Small intestine (tissue), 7 donors: Measurements from ENCODE around the gene DHRS7. TPM values are rescaled to one million over a fixed set of nuclear protein-coding genes. Genes with fewer than 3 reads are reported as not detected.

Experiments used
- DNase-seq, 2 donors: peaks; one replicate each; pipeline versions ENCODE4 v3.0.0 to v3.0.0-alpha.2; 2013
- FAIRE-seq: peaks from 2 replicates; lab custom pipeline; 2012; peaks lifted over from hg19 to GRCh38; lab: Jason Lieb, UNC
- H3K27ac ChIP-seq, 3 donors: one replicate each; pipeline ENCODE4 v1.5.1; 2013; ENCODE audit warnings: low read length in 2 of 3, mild to moderate bottlenecking in 2 of 3, control low read depth in 1 of 3, inconsistent platforms in 1 of 3, low read depth in 1 of 3, moderate library complexity in 1 of 3
- H3K27me3 ChIP-seq, 3 donors: one replicate each; pipeline ENCODE4 v1.6.1; 2013; ENCODE audit warnings: low read length in 3 of 3, inconsistent platforms in 1 of 3; ENCODE audit not compliant: control insufficient read depth in 3 of 3, insufficient read depth in 3 of 3
- H3K36me3 ChIP-seq, 3 donors: one replicate each; pipeline ENCODE4 v1.6.1; 2013; ENCODE audit warnings: low read length in 3 of 3, inconsistent platforms in 1 of 3, low read depth in 1 of 3, mild to moderate bottlenecking in 1 of 3, moderate library complexity in 1 of 3; ENCODE audit not compliant: control insufficient read depth in 3 of 3, insufficient read depth in 2 of 3
- H3K4me1 ChIP-seq, 3 donors: one replicate each; pipeline ENCODE4 v1.6.1; 2013; ENCODE audit warnings: low read length in 2 of 3, inconsistent platforms in 1 of 3, low read depth in 1 of 3, mild to moderate bottlenecking in 1 of 3, moderate library complexity in 1 of 3; ENCODE audit not compliant: control insufficient read depth in 3 of 3, insufficient read depth in 2 of 3
- H3K4me3 ChIP-seq, 3 donors: one replicate each; pipeline ENCODE4 v1.5.1; 2013; ENCODE audit warnings: low read length in 3 of 3, control low read depth in 1 of 3, inconsistent platforms in 1 of 3, low read depth in 1 of 3, mild to moderate bottlenecking in 1 of 3, moderate library complexity in 1 of 3
- H3K9me3 ChIP-seq, 2 donors: one replicate each; pipeline ENCODE4 v1.6.1; 2013; ENCODE audit warnings: low read depth in 1 of 2, low read length in 1 of 2; ENCODE audit not compliant: control insufficient read depth in 2 of 2, insufficient read depth in 1 of 2
- WGBS, 3 donors: extraction: QIAGEN DNeasy Blood & Tissue Kit; methylation state at CpG; one replicate each; pipeline ENCODE4 v1.1.7; 2013; 5-methylcytosine and 5-hydroxymethylcytosine counted together
- polyA plus RNA-seq, 4 donors: library from polyadenylated mRNA; stranded (reverse) in 3 of 4; unstranded in 1 of 4; fragments of 200-250 nt in 3 of 4; fragments of 120-200 nt in 1 of 4; gene quantifications; one replicate each; pipeline versions ENCODE4 v1.2.1 to v1.2.3, GENCODE V29; 2013
- donor health status: healthy with polysubstance abuse.
- donor health status: control.
- donor health status: control.
- donor health status: Bipolar disorder and iron deficiency.
- donor health status: healthy.

DHRS7 gene
- polyA plus RNA-seq, 4 donors: 78.7 to 302 (median 132) TPM

DNA sequence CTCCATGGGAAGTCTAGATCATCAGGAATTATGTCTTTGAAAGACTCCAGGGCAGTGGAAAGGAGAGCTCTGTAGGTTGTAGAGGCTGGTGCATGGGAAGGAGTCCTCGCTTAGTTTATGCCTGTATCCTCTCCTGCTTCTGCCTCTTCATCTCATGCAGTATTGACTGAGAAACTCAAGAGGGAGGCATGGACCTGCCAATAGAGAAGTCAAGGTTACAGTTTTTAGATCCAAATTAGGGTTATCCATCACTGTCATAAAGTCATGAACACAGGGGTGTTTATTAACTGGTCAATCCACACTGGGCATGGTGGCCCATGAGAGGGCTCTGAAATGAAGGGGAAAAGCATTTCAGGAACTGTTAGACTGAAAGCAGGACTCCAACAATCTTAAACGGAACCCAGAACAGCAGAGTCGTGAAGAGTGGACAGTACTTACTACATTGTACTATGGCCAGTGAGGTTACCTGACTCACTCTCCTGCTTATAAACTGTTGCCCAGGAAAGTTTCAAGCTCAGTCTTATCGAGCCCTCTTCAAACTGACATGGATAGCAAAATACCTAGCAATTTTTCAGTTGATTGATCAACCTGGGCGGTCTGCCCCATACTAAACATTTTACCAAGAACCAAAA is 30.1 kb upstream of the DHRS7 start:
- no peak overlapping the region for H3K27ac ChIP-seq
- WGBS, 3 donors: 86 to 87% (median 86%) methylated on average over 5 of the region's 5 CpGs
- peaks cover 0 to 11% of the 10 kb centered on the region in 2 donors for H3K9me3 ChIP-seq
- no peak for FAIRE-seq
- DNase-seq: no peak
- no peaks in the 10 kb centered on the region for H3K36me3 ChIP-seq
- H3K4me1 ChIP-seq: no peaks in the 10 kb centered on the region
- no peak overlapping the region for H3K4me3 ChIP-seq
- peaks cover 0 to 4% (median 0%) of the 10 kb centered on the region in 3 donors for H3K27me3 ChIP-seq

DNA sequence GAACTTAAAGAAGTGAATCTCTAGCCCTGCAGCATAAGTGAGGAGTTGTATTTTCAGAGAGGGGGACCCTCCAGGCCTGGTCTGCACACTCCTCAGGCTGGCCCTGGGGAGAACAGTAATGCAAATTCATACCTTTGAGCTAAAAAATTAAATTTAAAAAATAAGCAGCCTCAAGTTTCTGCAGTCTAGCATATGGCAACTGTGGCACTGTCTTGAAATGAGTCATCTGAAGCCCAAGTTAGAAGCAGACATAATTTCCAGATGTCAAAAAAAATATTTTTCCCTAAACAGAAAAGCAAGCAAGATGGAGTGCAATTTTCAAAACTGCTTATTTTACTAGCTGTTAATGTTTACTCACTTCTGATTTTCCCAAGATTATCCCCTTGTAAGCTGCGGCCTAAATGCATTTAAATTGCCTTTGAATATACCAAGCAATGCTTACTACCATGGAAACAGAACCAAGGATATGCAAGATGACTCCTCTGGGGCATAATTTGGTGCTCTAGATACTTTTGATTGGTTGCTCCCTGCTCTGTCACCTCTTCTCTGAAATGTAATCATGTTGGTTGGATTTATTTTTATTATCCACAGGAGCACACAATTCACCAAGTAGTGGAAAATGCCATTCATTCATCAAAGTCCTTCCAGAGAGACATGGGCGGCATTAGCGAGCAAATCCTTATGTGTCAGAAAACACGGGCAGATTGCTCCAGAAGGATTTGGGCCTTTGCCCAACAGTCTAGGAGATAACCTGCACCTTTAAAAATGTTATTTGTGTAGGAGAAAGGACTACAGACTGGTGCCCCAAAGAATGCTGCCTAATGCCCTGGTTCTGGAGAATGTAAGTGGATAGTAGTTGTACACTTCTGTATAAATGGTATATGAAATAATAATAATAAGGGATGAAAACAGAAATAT is 25.0 kb upstream of the DHRS7 start:
- no peak overlapping the region for H3K4me3 ChIP-seq
- no peaks in the 10 kb centered on the region for H3K36me3 ChIP-seq
- no peaks in the 10 kb centered on the region for H3K9me3 ChIP-seq
- no peak for FAIRE-seq
- H3K27me3 ChIP-seq: no peaks in the 10 kb centered on the region
- DNase-seq: no peak
- H3K4me1 ChIP-seq: no peaks in the 10 kb centered on the region
- WGBS, 3 donors: 77 to 82% (median 80%) methylated on average over 4 of the region's 4 CpGs
- H3K27ac ChIP-seq: no peak overlapping the region

DNA sequence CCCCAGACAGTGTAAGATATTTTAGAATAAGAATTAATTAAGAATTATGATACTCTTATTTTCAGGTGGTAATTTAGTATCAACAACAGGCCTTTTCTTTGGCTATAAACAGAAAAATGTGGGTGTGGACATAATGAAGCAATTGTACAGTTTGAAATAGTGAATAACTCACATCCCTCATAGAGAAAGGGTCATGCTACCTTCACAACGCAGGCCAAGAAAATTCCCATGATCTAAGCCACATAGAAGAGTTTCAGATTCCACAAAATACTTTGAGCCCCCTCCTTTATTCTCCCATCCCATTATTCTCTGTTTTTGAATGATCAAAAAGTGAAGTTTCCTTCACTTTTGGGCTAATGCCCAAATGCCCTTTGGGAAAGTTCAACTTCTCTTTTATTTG is 23.5 kb upstream of the DHRS7 start:
- Histone ChIP-seq H3K4me3 (no peak overlapping the region), H3K9me3 (no peaks in the 10 kb centered on the region), H3K27me3 (no peaks in the 10 kb centered on the region), H3K27ac (no peak overlapping the region), H3K36me3 (no peaks in the 10 kb centered on the region), H3K4me1 (no peaks in the 10 kb centered on the region)
- DNase-seq (no peak), FAIRE-seq (no peak)
- WGBS, 3 donors: 47 to 85% (median 82%) methylated on average over 1 of the region's 1 CpG

DNA sequence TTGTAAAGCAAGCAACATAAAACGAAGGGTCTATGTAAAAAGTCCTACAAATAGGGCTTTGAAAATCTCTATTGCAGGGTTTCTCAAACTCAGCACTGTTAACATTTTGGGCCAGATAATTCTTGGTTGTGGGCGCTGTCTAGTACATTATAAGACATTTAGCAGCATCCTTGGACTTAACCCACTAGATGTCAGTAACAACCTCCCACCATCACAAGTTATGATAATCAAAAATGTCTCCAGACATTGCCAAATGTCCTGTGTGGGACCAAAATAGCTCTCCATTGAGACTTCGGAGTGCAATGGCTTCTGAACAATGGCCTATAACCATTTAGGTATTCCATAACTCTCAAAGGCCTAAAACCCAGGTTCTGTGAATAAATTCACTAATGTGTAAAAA is 22.9 kb upstream of the DHRS7 start:
- WGBS, 3 donors: 56 to 67% (median 65%) methylated on average over 3 of the region's 3 CpGs
- no peaks in the 10 kb centered on the region for H3K9me3 ChIP-seq
- FAIRE-seq (no peak), DNase-seq (no peak)
- no peaks in the 10 kb centered on the region for H3K36me3 ChIP-seq
- no peaks in the 10 kb centered on the region for H3K27me3 ChIP-seq
- H3K27ac ChIP-seq: no peak overlapping the region
- H3K4me3 ChIP-seq: no peak overlapping the region
- no peaks in the 10 kb centered on the region for H3K4me1 ChIP-seq

DNA sequence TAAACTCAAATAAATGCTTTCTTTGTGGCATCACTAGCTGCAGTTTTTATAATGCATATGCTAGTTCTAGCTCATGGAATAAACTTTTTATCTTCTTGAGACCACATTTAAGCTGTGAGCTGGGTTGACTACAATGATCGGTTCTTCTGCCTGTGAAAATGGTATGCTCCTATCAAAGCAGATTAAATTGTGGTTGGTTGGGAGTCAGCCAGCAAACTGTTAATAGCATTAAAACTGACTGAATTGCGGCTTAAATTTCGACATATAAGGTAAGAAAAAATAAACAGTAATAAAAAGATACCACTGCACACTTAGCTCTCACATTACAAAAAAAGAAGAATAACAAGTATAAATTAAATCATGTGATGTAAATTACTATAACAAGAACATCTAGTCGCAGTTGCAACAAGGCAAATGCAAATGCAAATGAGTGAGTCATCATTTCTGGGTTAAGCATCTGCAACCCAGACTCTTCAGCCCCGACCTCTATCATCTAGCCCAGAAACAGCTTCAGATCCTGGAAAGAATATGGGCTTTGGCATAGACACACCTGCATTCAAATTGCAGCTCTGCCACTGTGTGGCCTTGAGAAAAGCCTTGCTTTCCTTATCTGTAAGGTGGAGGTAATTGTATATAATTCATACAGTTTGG is 19.8 kb upstream of the DHRS7 start:
- H3K4me1 ChIP-seq: no peaks in the 10 kb centered on the region
- H3K27me3 ChIP-seq: no peaks in the 10 kb centered on the region
- H3K27ac ChIP-seq: no peak overlapping the region
- FAIRE-seq (no peak), DNase-seq (no peak)
- no peak overlapping the region for H3K4me3 ChIP-seq
- no peaks in the 10 kb centered on the region for H3K36me3 ChIP-seq
- 33 to 47% (median 45%) methylated on average over 5 of the region's 5 CpGs for WGBS, 3 donors
- H3K9me3 ChIP-seq: no peaks in the 10 kb centered on the region

DNA sequence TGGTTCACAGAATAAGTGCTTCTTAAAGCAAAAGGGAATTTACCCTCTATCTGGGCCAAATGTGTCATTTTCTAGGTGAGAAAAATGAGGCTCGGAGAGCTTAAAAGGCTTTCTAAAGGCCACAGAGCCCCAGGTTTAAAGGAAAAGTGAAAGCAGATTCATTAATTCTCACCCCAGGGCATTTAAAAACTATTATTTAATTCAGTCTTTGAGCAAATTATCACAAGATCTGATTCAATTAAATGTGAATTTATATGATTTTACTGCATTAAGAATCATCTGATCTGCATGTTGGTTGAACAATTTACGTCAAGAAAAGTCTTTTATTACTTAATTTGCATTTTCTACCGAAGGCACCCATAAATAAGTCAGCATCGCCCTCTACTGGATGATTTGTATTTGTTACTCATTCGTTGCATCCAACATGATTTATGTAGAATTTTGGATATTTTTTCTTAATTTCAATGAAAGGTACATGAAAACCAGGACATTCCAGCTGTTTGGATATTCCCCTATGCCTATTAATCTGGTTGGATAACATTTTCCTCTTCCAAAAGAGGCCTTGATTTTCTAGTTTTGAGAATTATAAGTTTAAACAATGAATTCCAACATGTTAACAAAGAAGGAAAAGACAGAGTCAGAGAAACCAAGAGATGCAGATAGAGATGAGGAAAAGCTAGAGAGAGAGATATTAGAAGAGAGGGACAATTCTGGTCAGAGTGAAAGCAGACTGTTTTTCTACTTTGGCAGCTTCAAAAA is 19.1 kb upstream of the DHRS7 start:
- FAIRE-seq: peak; percentile 92
- WGBS, 3 donors: 0 to 1% (median 1%) methylated on average over 5 of the region's 5 CpGs

DNA sequence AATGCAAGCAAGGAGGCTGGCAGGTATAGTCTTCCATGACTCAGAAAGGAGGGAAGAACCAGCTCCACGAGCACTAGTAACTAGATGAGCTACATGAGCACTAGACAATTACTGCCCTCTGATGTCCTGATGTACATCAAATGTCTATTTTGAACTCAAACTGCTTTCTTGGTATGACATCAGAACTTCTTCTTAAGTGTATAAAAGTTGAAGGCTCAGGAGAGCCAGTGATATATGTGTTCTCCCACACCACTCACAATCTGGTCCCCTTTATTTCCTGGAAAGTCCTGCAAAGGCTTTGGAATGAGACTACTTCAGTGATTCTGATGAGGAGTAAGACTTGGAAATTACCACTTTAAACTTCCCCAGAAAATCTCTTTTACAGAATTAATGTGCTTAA is 18.5 kb upstream of the DHRS7 start:
- no peaks in the 10 kb centered on the region for H3K4me1 ChIP-seq
- DNase-seq (no peak), FAIRE-seq (no peak)
- H3K9me3 ChIP-seq: no peaks in the 10 kb centered on the region
- 15 to 33% (median 24%) methylated on average over 1 of the region's 1 CpG for WGBS, 3 donors
- H3K4me3 ChIP-seq: peak overlapping the region in 2 of 3 donors; percentile 22 to 24
- H3K27me3 ChIP-seq: no peaks in the 10 kb centered on the region
- no peaks in the 10 kb centered on the region for H3K36me3 ChIP-seq
- H3K27ac ChIP-seq: peak overlapping the region in 1 of 3 donors; percentile 29

More for the DNA sequence above, 19.1 kb upstream of the DHRS7 start:
- no peaks in the 10 kb centered on the region for H3K4me1 ChIP-seq
- no peaks in the 10 kb centered on the region for H3K27me3 ChIP-seq
- H3K27ac ChIP-seq: peak overlapping the region in 1 of 3 donors; percentile 29
- peak overlapping the region in 2 of 3 donors; percentile 22 to 24 for H3K4me3 ChIP-seq
- H3K9me3 ChIP-seq: no peaks in the 10 kb centered on the region
- peak; percentile 78 to 79 for DNase-seq
- H3K36me3 ChIP-seq: no peaks in the 10 kb centered on the region

DNA sequence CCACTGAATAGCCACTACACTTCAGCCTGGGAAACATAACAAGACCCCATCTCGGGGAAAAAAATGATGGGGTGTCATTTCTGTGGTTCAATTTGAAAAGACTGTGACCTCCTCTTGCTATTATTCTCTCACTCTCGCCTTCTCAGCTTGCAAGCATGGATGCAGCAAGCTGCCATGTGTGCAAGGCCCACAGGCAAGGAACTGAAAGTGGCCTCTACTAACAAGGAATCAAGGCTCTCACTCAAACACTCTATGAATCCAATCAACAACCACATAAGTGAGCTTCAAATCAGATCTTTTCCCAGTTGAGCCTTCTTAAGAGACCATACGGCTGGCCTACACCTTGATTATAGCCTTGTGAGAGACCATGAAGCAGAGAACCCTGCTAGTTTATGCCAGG is 17.9 kb upstream of the DHRS7 start:
- H3K36me3 ChIP-seq: no peaks in the 10 kb centered on the region
- no peak for DNase-seq
- H3K4me3 ChIP-seq: no peak overlapping the region
- FAIRE-seq: no peak
- H3K27me3 ChIP-seq: no peaks in the 10 kb centered on the region
- WGBS, 3 donors: 90 to 95% (median 93%) methylated on average over 3 of the region's 3 CpGs
- H3K9me3 ChIP-seq: no peaks in the 10 kb centered on the region
- H3K27ac ChIP-seq: no peak overlapping the region
- H3K4me1 ChIP-seq: no peaks in the 10 kb centered on the region
